NCI-H2196 treated with DMSO at 0.1 percent for 48 hours (cell line): ENCODE measurements around the gene SEC14L1.
A peak's percentile ranks its signal among the peaks of the same experiment; 100 is the strongest.
"Not testable (repeated sequence)": the region's sequence is repeated elsewhere in the genome, so short reads cannot be mapped to it uniquely, and the experiment has no call there.

Experiments
- DNase-seq: peaks from one replicate; lab custom pipeline; 2025; ENCODE audit not compliant: unreplicated experiment; lab: John Stamatoyannopoulos, UW

The SEC14L1 gene

GRCh38 chr17:77140166-77140877 lies 447 bp upstream of the SEC14L1 start:
- peak; percentile 99 for DNase-seq

- no peak for DNase-seq
Observed at GRCh38 chr17:77141846-77142449, 1.2 kb downstream of the SEC14L1 start.

GRCh38 chr17:77142689-77143088 lies 1.9 kb downstream of the SEC14L1 start:
- DNase-seq: no peak

GRCh38 chr17:77143306-77143705 lies 2.5 kb downstream of the SEC14L1 start:
- no peak for DNase-seq

GRCh38 chr17:77144227-77144626 lies 3.5 kb downstream of the SEC14L1 start:
- no peak for DNase-seq

- DNase-seq: no peak
Observed at GRCh38 chr17:77145224-77145611, 4.4 kb downstream of the SEC14L1 start.

- no peak for DNase-seq
Observed at GRCh38 chr17:77145612-77146245, 5.0 kb downstream of the SEC14L1 start.

- no peak for DNase-seq
Observed at GRCh38 chr17:77146246-77146632, 5.5 kb downstream of the SEC14L1 start.

GRCh38 chr17:77146882-77147281 lies 6.1 kb downstream of the SEC14L1 start:
- no peak for DNase-seq

- no peak for DNase-seq
Observed at GRCh38 chr17:77147357-77147801, 6.6 kb downstream of the SEC14L1 start.

GRCh38 chr17:77148077-77148939 lies 7.5 kb downstream of the SEC14L1 start:
- DNase-seq: no peak

GRCh38 chr17:77148940-77149510 lies 8.3 kb downstream of the SEC14L1 start:
- DNase-seq: no peak

- DNase-seq: no peak
Observed at GRCh38 chr17:77150196-77150595, 9.4 kb downstream of the SEC14L1 start.

- DNase-seq: no peak
Observed at GRCh38 chr17:77151186-77151585, 10.4 kb downstream of the SEC14L1 start.

- not testable (repeated sequence) for DNase-seq
Observed at GRCh38 chr17:77152056-77152455, 11.3 kb downstream of the SEC14L1 start.

GRCh38 chr17:77153472-77153871 lies 12.7 kb downstream of the SEC14L1 start:
- peak; percentile 79 for DNase-seq

GRCh38 chr17:77153999-77154586 lies 13.3 kb downstream of the SEC14L1 start:
- no peak for DNase-seq

GRCh38 chr17:77155125-77155524 lies 14.4 kb downstream of the SEC14L1 start:
- DNase-seq: no peak

- DNase-seq: not testable (repeated sequence)
Observed at GRCh38 chr17:77157766-77158165, 17.0 kb downstream of the SEC14L1 start.

- DNase-seq: peak; percentile 54
Observed at GRCh38 chr17:77160091-77160874, 19.5 kb downstream of the SEC14L1 start.
